Measurements from ENCODE around the gene STOX1. TPM values are rescaled to one million over a fixed set of nuclear protein-coding genes. Genes with fewer than 3 reads are reported as not detected.
"Not testable (repeated sequence)": the region's sequence is repeated elsewhere in the genome, so short reads cannot be mapped to it uniquely, and the experiment has no call there.

STOX1 gene
- total and polyA plus RNA-seq, 9 donors, result 0.71 to 11.5 (median 1.3) TPM

- DNase-seq, result no peak
- Histone ChIP-seq H3K4me1 (ENCODE audit: insufficient read depth) (no peaks in the 10 kb centered on the region), H3K9me3 (no peaks in the 10 kb centered on the region), H3K27me3 (no peaks in the 10 kb centered on the region), H3K36me3 (no peaks in the 10 kb centered on the region), H3K27ac (no peak overlapping the region), H3K4me3 (no peak overlapping the region)
- WGBS, 3 donors, result 23 to 32% (median 27%) methylated on average over 2 of the region's 2 CpGs
- intact Hi-C loops (cut with DNase I), result no loop called here
- no peak for TF ChIP-seq POLR2A (IDR thresholded peaks at IDR 0.05)
- no peak for TF ChIP-seq CTCF (IDR thresholded peaks at IDR 0.05)
- TF ChIP-seq EP300 (IDR thresholded peaks at IDR 0.05), result no peak
Measured at GRCh38 chr10:68800211-68800610, 27.1 kb upstream of the STOX1 start.

- intact Hi-C loops (cut with DNase I), result no loop called here
- TF ChIP-seq CTCF (IDR thresholded peaks at IDR 0.05), result no peak
- no peak for TF ChIP-seq EP300 (IDR thresholded peaks at IDR 0.05)
- no peak for TF ChIP-seq POLR2A (IDR thresholded peaks at IDR 0.05)
- Histone ChIP-seq H3K36me3 (no peaks in the 10 kb centered on the region), H3K4me3 (no peak overlapping the region), H3K4me1 (ENCODE audit: insufficient read depth) (no peaks in the 10 kb centered on the region), H3K27me3 (no peaks in the 10 kb centered on the region), H3K27ac (no peak overlapping the region), H3K9me3 (no peaks in the 10 kb centered on the region)
- no peak for DNase-seq
- 95 to 99% (median 98%) methylated on average over 1 of the region's 1 CpG for WGBS, 3 donors
Measured at GRCh38 chr10:68804692-68805091, 22.6 kb upstream of the STOX1 start.

GRCh38 chr10:68810830-68811229 is 16.5 kb upstream of the STOX1 start:
- H3K27me3 ChIP-seq; H3K27ac ChIP-seq; DNase-seq; H3K9me3 ChIP-seq; H3K36me3 ChIP-seq; H3K4me3 ChIP-seq; H3K4me1 ChIP-seq (ENCODE audit: insufficient read depth); intact Hi-C loops (cut with DNase I): not testable (repeated sequence)
- WGBS, 3 donors, result 93 to 94% (median 94%) methylated on average over 9 of the region's 9 CpGs

GRCh38 chr10:68811314-68812009 is 15.9 kb upstream of the STOX1 start:
- 72 to 81% (median 76%) methylated on average over 7 of the region's 7 CpGs for WGBS, 3 donors
- TF ChIP-seq CTCF (IDR thresholded peaks at IDR 0.05), result no peak
- no peak for TF ChIP-seq POLR2A (IDR thresholded peaks at IDR 0.05)
- TF ChIP-seq EP300 (IDR thresholded peaks at IDR 0.05), result no peak
- intact Hi-C loops (cut with DNase I), result no loop called here
- no peak overlapping the region for H3K27ac ChIP-seq
- H3K4me3 ChIP-seq, result no peak overlapping the region
- DNase-seq, result no peak
- H3K27me3 ChIP-seq, result no peaks in the 10 kb centered on the region
- H3K9me3 ChIP-seq, result no peaks in the 10 kb centered on the region
- H3K4me1 ChIP-seq (ENCODE audit: insufficient read depth), result no peaks in the 10 kb centered on the region
- no peaks in the 10 kb centered on the region for H3K36me3 ChIP-seq

DNA sequence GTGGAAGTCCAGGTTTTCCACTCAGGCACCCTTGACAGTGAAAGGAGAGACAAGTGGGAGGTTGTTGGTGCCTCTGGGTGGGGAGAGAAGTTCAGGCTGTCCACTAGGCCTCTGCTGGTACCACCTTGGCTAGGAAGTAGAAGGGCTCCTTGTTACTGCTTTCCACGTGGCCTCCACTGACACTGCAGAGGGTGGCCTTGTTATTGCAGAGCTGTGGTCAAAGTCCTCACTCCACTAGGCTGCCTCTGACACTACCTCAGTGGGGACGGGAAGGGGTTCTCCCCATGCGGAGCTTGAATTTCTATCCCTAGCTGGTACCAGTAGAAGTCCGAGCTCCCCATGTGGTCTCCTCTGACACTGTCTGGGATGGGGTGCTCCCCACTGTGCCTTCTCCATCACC is 14.9 kb upstream of the STOX1 start:
- H3K27ac ChIP-seq, result no peak overlapping the region
- no peaks in the 10 kb centered on the region for H3K4me1 ChIP-seq (ENCODE audit: insufficient read depth)
- H3K4me3 ChIP-seq, result no peak overlapping the region
- no peak for DNase-seq
- WGBS, 3 donors, result 82 to 96% (median 83%) methylated on average over 4 of the region's 4 CpGs
- no peak for TF ChIP-seq POLR2A (IDR thresholded peaks at IDR 0.05)
- no peak for TF ChIP-seq EP300 (IDR thresholded peaks at IDR 0.05)
- no peak for TF ChIP-seq CTCF (IDR thresholded peaks at IDR 0.05)
- no peaks in the 10 kb centered on the region for H3K9me3 ChIP-seq
- H3K36me3 ChIP-seq, result no peaks in the 10 kb centered on the region
- no peaks in the 10 kb centered on the region for H3K27me3 ChIP-seq
- intact Hi-C loops (cut with DNase I), result no loop called here

Measured in ovary (tissue), 9 donors.